ENCODE data around the gene STON2.
"Not testable (repeated sequence)": the region's sequence is repeated elsewhere in the genome, so short reads cannot be mapped to it uniquely, and the experiment has no call there.

The STON2 gene

GRCh38 chr14:81245771-81246170 lies 154.4 kb downstream of the STON2 start:
- no peak overlapping the region for H3K4me3 ChIP-seq (ENCODE audit: control insufficient read depth, low read depth, low read length)
- no peak for TF ChIP-seq CTCF (conservative IDR thresholded peaks at IDR 0.05; ENCODE audit: control insufficient read depth, insufficient read depth, low read depth, low read length)

GRCh38 chr14:81244431-81244830 lies 155.7 kb downstream of the STON2 start:
- not testable (repeated sequence) for DNase-seq (ENCODE audit: low read depth); H3K4me3 ChIP-seq (ENCODE audit: control insufficient read depth, low read depth, low read length)

More at GRCh38 chr14:81245771-81246170, 154.4 kb downstream of the STON2 start:
- DNase-seq (ENCODE audit: low read depth), result no peak

- no peak overlapping the region for H3K4me3 ChIP-seq (ENCODE audit: control insufficient read depth, low read depth, low read length)
- DNase-seq (ENCODE audit: low read depth), result no peak
- TF ChIP-seq CTCF (conservative IDR thresholded peaks at IDR 0.05; ENCODE audit: control insufficient read depth, insufficient read depth, low read depth, low read length), result no peak
Measured at GRCh38 chr14:81243499-81243898, 156.6 kb downstream of the STON2 start.

- not testable (repeated sequence) for DNase-seq (ENCODE audit: low read depth); H3K4me3 ChIP-seq (ENCODE audit: control insufficient read depth, low read depth, low read length)
Measured at GRCh38 chr14:81236849-81237248, 163.3 kb downstream of the STON2 start.

GRCh38 chr14:81236138-81236537 lies 164.0 kb downstream of the STON2 start:
- no peak overlapping the region for H3K4me3 ChIP-seq (ENCODE audit: control insufficient read depth, low read depth, low read length)
- no peak for DNase-seq (ENCODE audit: low read depth)
- no peak for TF ChIP-seq CTCF (conservative IDR thresholded peaks at IDR 0.05; ENCODE audit: control insufficient read depth, insufficient read depth, low read depth, low read length)

- TF ChIP-seq CTCF (conservative IDR thresholded peaks at IDR 0.05; ENCODE audit: control insufficient read depth, insufficient read depth, low read depth, low read length), result no peak
- H3K4me3 ChIP-seq (ENCODE audit: control insufficient read depth, low read depth, low read length), result no peak overlapping the region
- no peak for DNase-seq (ENCODE audit: low read depth)
Measured at GRCh38 chr14:81235096-81235495, 165.0 kb downstream of the STON2 start.

GRCh38 chr14:81234278-81234677 lies 165.8 kb downstream of the STON2 start:
- TF ChIP-seq CTCF (conservative IDR thresholded peaks at IDR 0.05; ENCODE audit: control insufficient read depth, insufficient read depth, low read depth, low read length), result no peak
- H3K4me3 ChIP-seq (ENCODE audit: control insufficient read depth, low read depth, low read length), result no peak overlapping the region
- DNase-seq (ENCODE audit: low read depth), result no peak

GRCh38 chr14:81233615-81234014 lies 166.5 kb downstream of the STON2 start:
- DNase-seq (ENCODE audit: low read depth), result no peak
- TF ChIP-seq CTCF (conservative IDR thresholded peaks at IDR 0.05; ENCODE audit: control insufficient read depth, insufficient read depth, low read depth, low read length), result no peak
- H3K4me3 ChIP-seq (ENCODE audit: control insufficient read depth, low read depth, low read length), result no peak overlapping the region

Data from fibroblast of mammary gland (primary cell).